HL-60 (cell line): ENCODE measurements around the gene MDN1.

Experiments
- POLR2AphosphoS5 ChIP-seq: IDR thresholded peaks from 2 replicates; pipeline ENCODE4 v1.6.1; 2012; ENCODE audit warnings: low read depth
- TF ChIP-seq, protein P1 (sequence below): IDR thresholded peaks from one replicate; pipeline ENCODE4 v1.5.1; 2011; ENCODE audit warnings: low read length, control low read depth, inconsistent platforms; ENCODE audit not compliant: insufficient read depth
- TF ChIP-seq, protein P2 (sequence below): IDR thresholded peaks from 2 replicates; pipeline ENCODE4 v1.6.1; 2012; ENCODE audit warnings: low read depth; ENCODE audit not compliant: insufficient replicate concordance

DNA sequence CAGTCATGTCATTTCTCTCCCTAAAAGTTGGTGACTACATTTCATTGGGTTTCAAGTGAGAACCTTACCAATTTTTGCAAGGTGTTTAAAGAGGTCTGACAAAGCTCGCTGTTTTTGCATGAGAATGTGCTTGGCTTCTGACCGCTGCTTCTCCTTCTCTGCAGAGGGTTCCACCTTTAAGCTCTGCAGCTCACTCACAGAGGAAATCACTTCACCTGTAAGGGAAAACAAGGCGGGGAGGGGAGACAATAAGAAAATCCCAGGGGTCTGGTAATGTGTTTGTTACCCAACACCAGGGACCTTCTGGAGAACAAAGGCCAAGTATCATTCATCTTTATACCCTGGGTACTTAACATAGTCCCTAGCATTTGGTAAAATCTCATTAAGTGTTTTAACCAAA lies 141.1 kb downstream of the MDN1 start:
- TF ChIP-seq, protein P1, sequence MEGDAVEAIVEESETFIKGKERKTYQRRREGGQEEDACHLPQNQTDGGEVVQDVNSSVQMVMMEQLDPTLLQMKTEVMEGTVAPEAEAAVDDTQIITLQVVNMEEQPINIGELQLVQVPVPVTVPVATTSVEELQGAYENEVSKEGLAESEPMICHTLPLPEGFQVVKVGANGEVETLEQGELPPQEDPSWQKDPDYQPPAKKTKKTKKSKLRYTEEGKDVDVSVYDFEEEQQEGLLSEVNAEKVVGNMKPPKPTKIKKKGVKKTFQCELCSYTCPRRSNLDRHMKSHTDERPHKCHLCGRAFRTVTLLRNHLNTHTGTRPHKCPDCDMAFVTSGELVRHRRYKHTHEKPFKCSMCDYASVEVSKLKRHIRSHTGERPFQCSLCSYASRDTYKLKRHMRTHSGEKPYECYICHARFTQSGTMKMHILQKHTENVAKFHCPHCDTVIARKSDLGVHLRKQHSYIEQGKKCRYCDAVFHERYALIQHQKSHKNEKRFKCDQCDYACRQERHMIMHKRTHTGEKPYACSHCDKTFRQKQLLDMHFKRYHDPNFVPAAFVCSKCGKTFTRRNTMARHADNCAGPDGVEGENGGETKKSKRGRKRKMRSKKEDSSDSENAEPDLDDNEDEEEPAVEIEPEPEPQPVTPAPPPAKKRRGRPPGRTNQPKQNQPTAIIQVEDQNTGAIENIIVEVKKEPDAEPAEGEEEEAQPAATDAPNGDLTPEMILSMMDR, result no peak
- TF ChIP-seq, protein P2, sequence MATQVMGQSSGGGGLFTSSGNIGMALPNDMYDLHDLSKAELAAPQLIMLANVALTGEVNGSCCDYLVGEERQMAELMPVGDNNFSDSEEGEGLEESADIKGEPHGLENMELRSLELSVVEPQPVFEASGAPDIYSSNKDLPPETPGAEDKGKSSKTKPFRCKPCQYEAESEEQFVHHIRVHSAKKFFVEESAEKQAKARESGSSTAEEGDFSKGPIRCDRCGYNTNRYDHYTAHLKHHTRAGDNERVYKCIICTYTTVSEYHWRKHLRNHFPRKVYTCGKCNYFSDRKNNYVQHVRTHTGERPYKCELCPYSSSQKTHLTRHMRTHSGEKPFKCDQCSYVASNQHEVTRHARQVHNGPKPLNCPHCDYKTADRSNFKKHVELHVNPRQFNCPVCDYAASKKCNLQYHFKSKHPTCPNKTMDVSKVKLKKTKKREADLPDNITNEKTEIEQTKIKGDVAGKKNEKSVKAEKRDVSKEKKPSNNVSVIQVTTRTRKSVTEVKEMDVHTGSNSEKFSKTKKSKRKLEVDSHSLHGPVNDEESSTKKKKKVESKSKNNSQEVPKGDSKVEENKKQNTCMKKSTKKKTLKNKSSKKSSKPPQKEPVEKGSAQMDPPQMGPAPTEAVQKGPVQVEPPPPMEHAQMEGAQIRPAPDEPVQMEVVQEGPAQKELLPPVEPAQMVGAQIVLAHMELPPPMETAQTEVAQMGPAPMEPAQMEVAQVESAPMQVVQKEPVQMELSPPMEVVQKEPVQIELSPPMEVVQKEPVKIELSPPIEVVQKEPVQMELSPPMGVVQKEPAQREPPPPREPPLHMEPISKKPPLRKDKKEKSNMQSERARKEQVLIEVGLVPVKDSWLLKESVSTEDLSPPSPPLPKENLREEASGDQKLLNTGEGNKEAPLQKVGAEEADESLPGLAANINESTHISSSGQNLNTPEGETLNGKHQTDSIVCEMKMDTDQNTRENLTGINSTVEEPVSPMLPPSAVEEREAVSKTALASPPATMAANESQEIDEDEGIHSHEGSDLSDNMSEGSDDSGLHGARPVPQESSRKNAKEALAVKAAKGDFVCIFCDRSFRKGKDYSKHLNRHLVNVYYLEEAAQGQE, result no peak
- no peak for TF ChIP-seq POLR2AphosphoS5
